Activated naive CD4-positive, alpha-beta T cell treated with anti-CD3 and anti-CD28 coated beads for 36 hours (primary cell): ENCODE measurements around the gene CD226. TPM values are rescaled to one million over a fixed set of nuclear protein-coding genes. Genes with fewer than 3 reads are reported as not detected.
"Not testable (repeated sequence)": the region's sequence is repeated elsewhere in the genome, so short reads cannot be mapped to it uniquely, and the experiment has no call there.

Experiments used
- CTCF ChIA-PET: fragments of 350-600 bp; sonication (Branson Sonifier 250); formaldehyde crosslinking; loops from one replicate; lab custom pipeline; 2021; ENCODE audit warnings: antibody characterized with exemption; lab: Charles Lee
- DNase-seq: peaks from one replicate; pipeline ENCODE4 v3.0.0-alpha.2; 2020
- H3K27ac Mint-ChIP-seq: one replicate; pipeline ENCODE4 v1.8.0; 2021; ENCODE audit warnings: mild to moderate bottlenecking, mixed read lengths
- H3K27me3 Mint-ChIP-seq: one replicate; pipeline ENCODE4 v1.8.0; 2021; ENCODE audit warnings: low read depth, mixed read lengths
- H3K36me3 Mint-ChIP-seq: one replicate; pipeline ENCODE4 v1.8.0; 2021; ENCODE audit warnings: low read depth, mixed read lengths
- H3K4me1 Mint-ChIP-seq: one replicate; pipeline ENCODE4 v1.8.0; 2021; ENCODE audit warnings: low read depth, mixed read lengths
- H3K4me3 Mint-ChIP-seq: one replicate; pipeline ENCODE4 v1.8.0; 2021; ENCODE audit warnings: mild to moderate bottlenecking, moderate library complexity, mixed read lengths
- H3K9me3 Mint-ChIP-seq: one replicate; pipeline ENCODE4 v1.8.0; 2021; ENCODE audit warnings: mixed read lengths
- intact Hi-C: fragments of 100-400 bp; cut with micrococcal nuclease; formaldehyde crosslinking; loops from one replicate; pipeline ENCODE4 v1.15.1; 2023
- total RNA-seq, 2 experiments: library from RNA; stranded (reverse); gene quantifications; one replicate each; pipeline ENCODE4 v1.2.3, GENCODE V29; 2021

CD226 gene
- total RNA-seq, 2 experiments from 2014 or later: 19.4 to 19.9 TPM

- Mint-ChIP-seq H3K9me3 (peaks cover 16% of the 10 kb centered on the region), H3K4me1 (peaks cover 44% of the 10 kb centered on the region), H3K27me3 (no peaks in the 10 kb centered on the region), H3K4me3 (no peak overlapping the region), H3K36me3 (peaks cover 24% of the 10 kb centered on the region), H3K27ac (peak overlapping the region; percentile 37)
- CTCF ChIA-PET: no interaction called here
- intact Hi-C loops: loop anchor here (1.0 kb wide), 5 partner anchors 10 to 82 kb away; partner anchors contain the start of gene CD226
- peak; percentile 27 for DNase-seq
These were observed 31.4 kb upstream of the CD226 start for GRCh38 chr18:69978732-69979715.

DNA sequence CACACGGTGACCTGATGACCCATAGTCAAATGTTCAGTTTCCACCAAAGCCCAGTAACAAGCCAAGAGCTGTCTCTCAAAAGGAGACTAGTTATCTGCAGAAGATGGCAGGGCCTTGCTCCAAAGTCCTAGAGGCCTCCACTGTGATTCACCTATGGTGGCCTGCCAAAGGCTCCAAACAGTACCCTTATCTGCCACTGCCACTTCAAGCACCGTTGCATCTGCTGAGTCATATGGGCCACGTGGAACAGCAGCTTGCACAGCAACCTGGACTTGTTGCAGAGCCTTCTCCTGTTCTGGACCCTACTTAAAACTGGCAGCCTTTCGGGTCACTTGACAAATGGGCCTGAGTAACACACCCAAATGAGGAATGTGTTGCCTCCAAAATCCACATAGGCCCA is 27.6 kb upstream of the CD226 start:
- DNase-seq, intact Hi-C loops, H3K27ac Mint-ChIP-seq, H3K27me3 Mint-ChIP-seq, H3K4me3 Mint-ChIP-seq: not testable (repeated sequence)
- H3K9me3 Mint-ChIP-seq: peaks cover 21% of the 10 kb centered on the region
- peaks cover 31% of the 10 kb centered on the region for H3K36me3 Mint-ChIP-seq
- CTCF ChIA-PET: interaction anchor here (2.6 kb wide), 1 partner anchor 16 kb away, joined by 9 read pairs; no protein-coding TSS in a partner anchor
- H3K4me1 Mint-ChIP-seq: peaks cover 20% of the 10 kb centered on the region

GRCh38 chr18:69974365-69974764 is 26.7 kb upstream of the CD226 start:
- CTCF ChIA-PET: no interaction called here
- DNase-seq: no peak
- H3K4me3 Mint-ChIP-seq: no peak overlapping the region
- H3K27me3 Mint-ChIP-seq: no peaks in the 10 kb centered on the region
- peaks cover 11% of the 10 kb centered on the region for H3K4me1 Mint-ChIP-seq
- no peak overlapping the region for H3K27ac Mint-ChIP-seq
- intact Hi-C loops: no loop called here
- peaks cover 30% of the 10 kb centered on the region for H3K36me3 Mint-ChIP-seq
- peaks cover 21% of the 10 kb centered on the region for H3K9me3 Mint-ChIP-seq

DNA sequence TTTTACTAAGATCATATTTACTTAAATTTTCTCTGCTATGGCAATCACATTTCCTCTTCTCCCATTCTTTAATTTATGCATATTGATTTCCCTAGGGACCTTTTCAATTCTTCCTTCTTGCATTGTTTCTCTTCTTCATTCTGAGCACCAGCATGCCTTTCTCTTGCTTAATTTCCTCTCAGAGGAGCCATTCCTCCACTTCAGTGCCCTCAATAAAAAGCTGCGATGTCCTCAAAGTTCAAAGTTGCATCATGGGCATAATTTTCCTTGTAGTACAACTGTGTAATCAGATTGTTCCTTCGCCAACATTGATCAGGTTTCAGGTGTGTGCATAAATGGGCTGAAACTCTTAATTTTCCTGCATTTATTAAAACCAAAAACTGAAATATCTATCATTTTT is 21.8 kb upstream of the CD226 start:
- Mint-ChIP-seq H3K27me3 (no peaks in the 10 kb centered on the region), H3K36me3 (peaks cover 6% of the 10 kb centered on the region), H3K27ac (no peak overlapping the region), H3K4me1 (peaks cover 9% of the 10 kb centered on the region), H3K4me3 (no peak overlapping the region), H3K9me3 (peaks cover 5% of the 10 kb centered on the region)
- no peak for DNase-seq
- intact Hi-C loops: loop anchor here (1.0 to 10.0 kb wide), 2 partner anchors 9 to 495 kb away; no protein-coding TSS in a partner anchor
- CTCF ChIA-PET: no interaction called here

DNA sequence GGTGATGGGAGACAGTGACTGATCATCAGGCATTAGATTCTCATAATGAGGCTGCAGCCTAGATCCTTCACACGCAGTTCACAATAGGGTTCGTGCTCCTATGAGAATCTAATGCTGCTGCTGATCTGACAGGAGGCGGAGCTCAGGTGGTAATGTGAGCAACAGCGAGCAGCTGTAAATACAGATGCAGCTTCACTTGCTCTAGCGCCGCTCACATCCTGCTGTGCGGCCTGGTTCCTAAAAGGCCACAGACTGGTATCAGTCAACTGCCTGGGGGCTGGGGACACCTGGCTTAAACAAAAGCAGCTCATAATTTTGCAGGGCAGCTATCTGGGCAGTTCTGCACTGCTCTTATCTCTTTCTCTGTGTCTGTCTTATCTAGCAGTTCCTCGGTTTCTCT is 20.4 kb upstream of the CD226 start:
- CTCF ChIA-PET: interaction anchor here (0.7 to 2.3 kb wide), 5 partner anchors 8 to 306 kb away, joined by 3 to 8 read pairs (median 4); no protein-coding TSS in a partner anchor
- Mint-ChIP-seq H3K4me1 (peaks cover 9% of the 10 kb centered on the region), H3K27me3 (no peaks in the 10 kb centered on the region), H3K4me3 (peak overlapping the region; percentile 35), H3K36me3 (peaks cover 6% of the 10 kb centered on the region), H3K9me3 (peaks cover 5% of the 10 kb centered on the region), H3K27ac (no peak overlapping the region)
- peak; percentile 72 for DNase-seq
- intact Hi-C loops: loop anchor here (1.0 to 10.0 kb wide), 2 partner anchors 9 to 493 kb away; no protein-coding TSS in a partner anchor

DNA sequence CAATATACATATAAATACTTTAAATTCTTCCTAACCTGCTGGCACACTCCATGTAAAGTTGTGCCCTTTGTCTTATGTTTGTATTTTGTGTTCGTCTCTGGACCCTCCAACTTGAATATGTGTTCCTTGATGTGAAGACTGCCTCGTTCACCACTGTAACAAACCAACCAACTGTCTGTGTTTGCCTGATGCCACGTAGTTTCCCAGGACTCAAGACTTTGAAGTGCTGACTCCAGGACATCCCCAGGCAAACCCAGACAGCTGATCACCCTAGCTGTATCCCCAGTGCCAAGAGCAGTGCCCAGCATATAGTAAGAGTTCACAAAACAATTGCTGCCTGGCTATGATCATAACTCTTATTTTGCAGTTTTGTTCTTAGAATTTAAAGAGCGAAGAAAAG is 15.5 kb upstream of the CD226 start:
- no peak for DNase-seq
- Mint-ChIP-seq H3K27me3 (no peaks in the 10 kb centered on the region), H3K27ac (no peak overlapping the region), H3K9me3 (no peaks in the 10 kb centered on the region), H3K4me3 (no peak overlapping the region), H3K4me1 (peaks cover 20% of the 10 kb centered on the region), H3K36me3 (no peaks in the 10 kb centered on the region)
- intact Hi-C loops: loop anchor here (10.0 kb wide), 1 partner anchor 488 kb away; no protein-coding TSS in a partner anchor
- CTCF ChIA-PET: no interaction called here

GRCh38 chr18:69961718-69962117 is 14.0 kb upstream of the CD226 start:
- H3K27ac Mint-ChIP-seq: no peak overlapping the region
- H3K27me3 Mint-ChIP-seq: no peaks in the 10 kb centered on the region
- no peaks in the 10 kb centered on the region for H3K9me3 Mint-ChIP-seq
- no peak for DNase-seq
- CTCF ChIA-PET: no interaction called here
- H3K4me3 Mint-ChIP-seq: no peak overlapping the region
- H3K4me1 Mint-ChIP-seq: peaks cover 11% of the 10 kb centered on the region
- no peaks in the 10 kb centered on the region for H3K36me3 Mint-ChIP-seq
- intact Hi-C loops: loop anchor here (10.0 kb wide), 1 partner anchor 487 kb away; no protein-coding TSS in a partner anchor

DNA sequence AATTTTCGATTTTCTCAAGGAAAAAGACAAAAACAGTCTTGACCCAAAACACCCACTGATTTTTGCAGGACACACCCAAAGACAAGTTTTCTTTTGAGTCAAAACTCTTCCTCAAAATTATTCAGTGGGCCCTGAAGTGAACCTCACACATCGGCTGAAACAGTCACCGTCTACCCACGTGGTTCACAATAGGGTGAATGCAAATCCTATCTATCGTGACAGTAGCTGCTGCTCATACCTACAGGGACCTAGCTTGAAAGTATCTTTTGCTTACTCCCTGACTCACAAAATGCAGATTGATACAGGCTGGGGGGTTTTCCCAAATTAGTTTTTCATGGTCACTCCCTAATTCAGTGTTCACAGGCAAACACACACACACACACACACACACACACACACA is 10.7 kb upstream of the CD226 start:
- Mint-ChIP-seq H3K27me3 (no peaks in the 10 kb centered on the region), H3K4me1 (peaks cover 24% of the 10 kb centered on the region), H3K36me3 (no peaks in the 10 kb centered on the region), H3K27ac (no peak overlapping the region), H3K4me3 (peak overlapping the region; percentile 27), H3K9me3 (no peaks in the 10 kb centered on the region)
- CTCF ChIA-PET: interaction anchor here (0.7 to 3.0 kb wide), 9 partner anchors 9 to 124 kb away, joined by 3 to 11 read pairs (median 8); no protein-coding TSS in a partner anchor
- peak; percentile 66 for DNase-seq
- intact Hi-C loops: loop anchor here (1.0 to 2.0 kb wide), 6 partner anchors 14 to 247 kb away; partner anchors contain the start of gene RTTN

DNA sequence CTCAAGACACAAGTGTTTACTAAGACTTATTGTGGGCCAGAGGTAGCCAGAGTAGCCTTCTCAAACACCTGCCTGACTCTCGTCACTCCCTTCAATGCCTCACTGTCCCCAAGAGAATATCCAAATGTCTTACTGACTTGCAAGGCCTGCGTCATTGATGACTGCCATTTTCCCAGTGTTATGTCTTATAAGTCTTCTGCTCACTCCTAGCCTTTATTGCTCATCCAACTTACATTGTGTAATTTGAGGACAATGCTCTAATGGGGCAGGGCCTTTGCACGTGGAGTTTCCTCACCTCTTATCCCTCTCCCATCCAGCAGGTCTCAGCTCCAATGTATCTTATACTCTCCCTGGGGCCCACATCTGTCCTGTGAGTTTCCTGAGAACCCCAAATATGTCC is 10.1 kb upstream of the CD226 start:
- no peak for DNase-seq
- CTCF ChIA-PET: interaction anchor here (1.5 kb wide), 1 partner anchor 14 kb away, joined by 9 read pairs; no protein-coding TSS in a partner anchor
- Mint-ChIP-seq H3K36me3 (peaks cover 7% of the 10 kb centered on the region), H3K4me1 (peaks cover 27% of the 10 kb centered on the region), H3K27ac (no peak overlapping the region), H3K27me3 (no peaks in the 10 kb centered on the region), H3K9me3 (peaks cover 3% of the 10 kb centered on the region), H3K4me3 (peak overlapping the region; percentile 27)
- intact Hi-C loops: loop anchor here (1.0 to 2.0 kb wide), 7 partner anchors 8 to 248 kb away; partner anchors contain the start of gene RTTN

- no peak overlapping the region for H3K27ac Mint-ChIP-seq
- intact Hi-C loops: loop anchor here (1.0 kb wide), 1 partner anchor 8 kb away; no protein-coding TSS in a partner anchor
- DNase-seq: peak; percentile 37
These were observed 9.3 kb upstream of the CD226 start for GRCh38 chr18:69956665-69957620.

GRCh38 chr18:69956057-69956456 is 8.4 kb upstream of the CD226 start:
- no peak overlapping the region for H3K4me3 Mint-ChIP-seq
- intact Hi-C loops: no loop called here
- no peak overlapping the region for H3K27ac Mint-ChIP-seq
- H3K9me3 Mint-ChIP-seq: peaks cover 3% of the 10 kb centered on the region
- H3K36me3 Mint-ChIP-seq: peaks cover 7% of the 10 kb centered on the region
- peaks cover 36% of the 10 kb centered on the region for H3K4me1 Mint-ChIP-seq
- no peaks in the 10 kb centered on the region for H3K27me3 Mint-ChIP-seq
- CTCF ChIA-PET: interaction anchor here (0.8 to 2.2 kb wide), 7 partner anchors 9 to 99 kb away, joined by 3 to 7 read pairs (median 3); partner anchors contain the start of gene CD226
- DNase-seq: peak; percentile 40

More at GRCh38 chr18:69956665-69957620, 9.3 kb upstream of the CD226 start:
- H3K36me3 Mint-ChIP-seq: peaks cover 7% of the 10 kb centered on the region
- CTCF ChIA-PET: interaction anchor here (0.5 to 2.2 kb wide), 11 partner anchors 10 to 225 kb away, joined by 3 to 7 read pairs (median 3); partner anchors contain the start of gene CD226
- H3K27me3 Mint-ChIP-seq: no peaks in the 10 kb centered on the region
- H3K4me3 Mint-ChIP-seq: no peak overlapping the region
- H3K9me3 Mint-ChIP-seq: peaks cover 3% of the 10 kb centered on the region
- H3K4me1 Mint-ChIP-seq: peaks cover 28% of the 10 kb centered on the region
